BE2C (cell line): Measurements from ENCODE around the gene TMPRSS9.

Experiments
- DNase-seq: peaks from one replicate; pipeline ENCODE4 v3.0.0-alpha.2; 2020
- H3K27me3 ChIP-seq: fragments of 250-450 bp; sonication (Bioruptor Pico); 2 replicates; pipeline ENCODE4 v1.5.1; 2020; ENCODE audit warnings: mild to moderate bottlenecking
- H3K36me3 ChIP-seq: fragments of 250-450 bp; sonication (Bioruptor Pico); 2 replicates; pipeline ENCODE4 v1.5.1; 2020; ENCODE audit warnings: mild to moderate bottlenecking
- H3K4me1 ChIP-seq: fragments of 250-450 bp; sonication (Bioruptor Pico); 2 replicates; pipeline ENCODE4 v1.5.1; 2020
- H3K4me3 ChIP-seq: 2 replicates; pipeline ENCODE4 v1.5.1; 2011; ENCODE audit warnings: low read depth, low read length
- H3K9me3 ChIP-seq: fragments of 250-450 bp; sonication (Bioruptor Pico); 2 replicates; pipeline ENCODE4 v1.5.1; 2020
- TF ChIP-seq, protein P1 (sequence below): IDR thresholded peaks from 2 replicates; pipeline ENCODE4 v1.5.1; 2012; ENCODE audit warnings: mild to moderate bottlenecking, low read depth, low read length

The TMPRSS9 gene

GRCh38 chr19:2420490-2420889 is 60.4 kb downstream of the TMPRSS9 start:
- TF ChIP-seq, protein P1, sequence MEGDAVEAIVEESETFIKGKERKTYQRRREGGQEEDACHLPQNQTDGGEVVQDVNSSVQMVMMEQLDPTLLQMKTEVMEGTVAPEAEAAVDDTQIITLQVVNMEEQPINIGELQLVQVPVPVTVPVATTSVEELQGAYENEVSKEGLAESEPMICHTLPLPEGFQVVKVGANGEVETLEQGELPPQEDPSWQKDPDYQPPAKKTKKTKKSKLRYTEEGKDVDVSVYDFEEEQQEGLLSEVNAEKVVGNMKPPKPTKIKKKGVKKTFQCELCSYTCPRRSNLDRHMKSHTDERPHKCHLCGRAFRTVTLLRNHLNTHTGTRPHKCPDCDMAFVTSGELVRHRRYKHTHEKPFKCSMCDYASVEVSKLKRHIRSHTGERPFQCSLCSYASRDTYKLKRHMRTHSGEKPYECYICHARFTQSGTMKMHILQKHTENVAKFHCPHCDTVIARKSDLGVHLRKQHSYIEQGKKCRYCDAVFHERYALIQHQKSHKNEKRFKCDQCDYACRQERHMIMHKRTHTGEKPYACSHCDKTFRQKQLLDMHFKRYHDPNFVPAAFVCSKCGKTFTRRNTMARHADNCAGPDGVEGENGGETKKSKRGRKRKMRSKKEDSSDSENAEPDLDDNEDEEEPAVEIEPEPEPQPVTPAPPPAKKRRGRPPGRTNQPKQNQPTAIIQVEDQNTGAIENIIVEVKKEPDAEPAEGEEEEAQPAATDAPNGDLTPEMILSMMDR = no peak
- H3K36me3 ChIP-seq = peaks cover 16% of the 10 kb centered on the region
- no peaks in the 10 kb centered on the region for H3K4me1 ChIP-seq

DNA sequence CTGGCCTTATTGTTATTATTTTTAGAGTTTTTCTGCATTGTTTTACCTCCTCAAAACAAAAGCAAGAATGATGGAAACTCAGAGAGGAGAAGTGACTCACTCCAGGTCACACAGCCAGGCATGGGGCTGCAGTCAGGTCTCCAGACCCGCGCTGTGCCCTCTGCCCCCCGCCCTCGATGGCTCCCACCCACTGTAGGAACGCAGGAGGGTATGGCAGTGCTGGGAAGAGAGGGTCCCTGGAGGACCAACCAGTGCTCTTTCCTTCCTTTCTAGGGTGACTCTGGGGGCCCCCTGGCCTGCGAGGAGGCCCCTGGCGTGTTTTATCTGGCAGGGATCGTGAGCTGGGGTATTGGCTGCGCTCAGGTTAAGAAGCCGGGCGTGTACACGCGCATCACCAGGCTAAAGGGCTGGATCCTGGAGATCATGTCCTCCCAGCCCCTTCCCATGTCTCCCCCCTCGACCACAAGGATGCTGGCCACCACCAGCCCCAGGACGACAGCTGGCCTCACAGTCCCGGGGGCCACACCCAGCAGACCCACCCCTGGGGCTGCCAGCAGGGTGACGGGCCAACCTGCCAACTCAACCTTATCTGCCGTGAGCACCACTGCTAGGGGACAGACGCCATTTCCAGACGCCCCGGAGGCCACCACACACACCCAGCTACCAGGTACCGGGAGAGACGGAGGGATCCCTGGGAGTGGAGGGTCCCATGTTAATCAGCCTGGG is 61.7 kb downstream of the TMPRSS9 start:
- H3K36me3 ChIP-seq = peaks cover 27% of the 10 kb centered on the region
- H3K4me3 ChIP-seq = no peak overlapping the region
- H3K9me3 ChIP-seq = no peaks in the 10 kb centered on the region
- peak; percentile 28 for DNase-seq
- H3K4me1 ChIP-seq = no peaks in the 10 kb centered on the region
- H3K27me3 ChIP-seq = no peaks in the 10 kb centered on the region
- TF ChIP-seq, protein P1 = no peak

More at GRCh38 chr19:2420490-2420889, 60.4 kb downstream of the TMPRSS9 start:
- Histone ChIP-seq H3K27me3 (no peaks in the 10 kb centered on the region), H3K4me3 (no peak overlapping the region), H3K9me3 (no peaks in the 10 kb centered on the region)
- no peak for DNase-seq

- no peaks in the 10 kb centered on the region for H3K27me3 ChIP-seq
- H3K9me3 ChIP-seq = no peaks in the 10 kb centered on the region
- peaks cover 2% of the 10 kb centered on the region for H3K4me1 ChIP-seq
- H3K4me3 ChIP-seq = no peak overlapping the region
- H3K36me3 ChIP-seq = peaks cover 27% of the 10 kb centered on the region
- TF ChIP-seq, protein P1 = no peak
- DNase-seq = peak; percentile 28
Observed at GRCh38 chr19:2423071-2423914, 63.2 kb downstream of the TMPRSS9 start.

- peak overlapping the region; percentile 88 for H3K4me3 ChIP-seq
- H3K4me1 ChIP-seq = peaks cover 6% of the 10 kb centered on the region
- DNase-seq = no peak
- TF ChIP-seq, protein P1 = no peak
- peaks cover 27% of the 10 kb centered on the region for H3K36me3 ChIP-seq
- no peaks in the 10 kb centered on the region for H3K9me3 ChIP-seq
- H3K27me3 ChIP-seq = no peaks in the 10 kb centered on the region
Observed at GRCh38 chr19:2423915-2424685, 64.0 kb downstream of the TMPRSS9 start.

DNA sequence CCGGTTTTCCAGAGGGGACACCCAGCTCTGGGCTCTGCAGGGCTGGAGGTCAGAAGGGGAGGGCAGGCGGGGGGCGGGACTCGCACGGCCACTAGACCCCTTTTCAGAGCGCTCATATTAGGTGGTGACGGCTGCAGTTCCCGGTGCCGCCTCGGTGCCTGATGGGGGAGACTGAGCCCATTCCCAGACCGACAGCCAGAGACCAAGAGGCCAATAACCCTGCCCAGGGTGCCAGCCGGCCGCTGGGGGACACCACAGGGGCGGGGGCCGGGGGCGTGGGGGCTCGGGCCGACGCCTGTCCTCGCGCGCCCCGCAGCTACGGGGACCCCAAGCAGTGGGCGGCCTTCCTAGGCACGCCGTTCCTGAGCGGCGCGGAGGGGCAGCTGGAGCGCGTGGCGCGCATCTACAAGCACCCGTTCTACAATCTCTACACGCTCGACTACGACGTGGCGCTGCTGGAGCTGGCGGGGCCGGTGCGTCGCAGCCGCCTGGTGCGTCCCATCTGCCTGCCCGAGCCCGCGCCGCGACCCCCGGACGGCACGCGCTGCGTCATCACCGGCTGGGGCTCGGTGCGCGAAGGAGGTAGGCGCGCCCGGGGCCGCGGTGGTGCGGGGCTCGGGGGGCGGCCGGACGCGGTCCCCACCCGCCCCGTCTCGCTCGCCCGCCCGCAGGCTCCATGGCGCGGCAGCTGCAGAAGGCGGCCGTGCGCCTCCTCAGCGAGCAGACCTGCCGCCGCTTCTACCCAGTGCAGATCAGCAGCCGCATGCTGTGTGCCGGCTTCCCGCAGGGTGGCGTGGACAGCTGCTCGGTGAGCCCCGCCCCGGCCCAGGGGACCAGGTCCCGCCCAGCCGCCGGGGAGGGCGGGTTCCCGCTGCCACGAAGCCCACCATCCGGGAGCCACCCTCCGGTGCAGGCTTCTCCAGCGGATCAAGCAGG is 64.9 kb downstream of the TMPRSS9 start:
- Histone ChIP-seq H3K4me3 (peak overlapping the region; percentile 88), H3K4me1 (peaks cover 6% of the 10 kb centered on the region), H3K9me3 (no peaks in the 10 kb centered on the region), H3K27me3 (no peaks in the 10 kb centered on the region), H3K36me3 (peaks cover 30% of the 10 kb centered on the region)
- TF ChIP-seq, protein P1 = peak; percentile 42
- peak; percentile 94 for DNase-seq
